Measurements from ENCODE around the gene ARHGEF16. TPM values are rescaled to one million over a fixed set of nuclear protein-coding genes. Genes with fewer than 3 reads are reported as not detected.

The ARHGEF16 gene
- polyA plus RNA-seq, 1 of the 3 experiments (the other 2 are of a cell fraction): 0.18 TPM

- no peak for TF ChIP-seq YY1 (IDR thresholded peaks at IDR 0.05; ENCODE audit: low read depth)
- TF ChIP-seq, protein P1, sequence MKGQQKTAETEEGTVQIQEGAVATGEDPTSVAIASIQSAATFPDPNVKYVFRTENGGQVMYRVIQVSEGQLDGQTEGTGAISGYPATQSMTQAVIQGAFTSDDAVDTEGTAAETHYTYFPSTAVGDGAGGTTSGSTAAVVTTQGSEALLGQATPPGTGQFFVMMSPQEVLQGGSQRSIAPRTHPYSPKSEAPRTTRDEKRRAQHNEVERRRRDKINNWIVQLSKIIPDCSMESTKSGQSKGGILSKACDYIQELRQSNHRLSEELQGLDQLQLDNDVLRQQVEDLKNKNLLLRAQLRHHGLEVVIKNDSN (IDR thresholded peaks at IDR 0.05; ENCODE audit: borderline replicate concordance, low read depth): no peak
- no peak for TF ChIP-seq TAF1 (IDR thresholded peaks at IDR 0.05; ENCODE audit: borderline replicate concordance, low read depth, low read length)
Measured at GRCh38 chr1:3468236-3469103, 14.0 kb downstream of the ARHGEF16 start (continued).

- WGBS (ENCODE audit: low lambda C conversion rate): 45% methylated on average over 4 of the region's 31 CpGs
- Histone ChIP-seq H3K36me3 (replicated peaks in 1 of 2; ENCODE audit: control insufficient read depth in 1 of 2, insufficient read depth in 2 of 2, low read length in 1 of 2) (no peaks in the 10 kb centered on the region), H3K9me2 (no peaks in the 10 kb centered on the region), H3K4me3 (ENCODE audit: low read depth in 2 of 2, low read length in 1 of 2) (no peak overlapping the region), H3K4me2 (no peak overlapping the region), H3F3A (replicated peaks; ENCODE audit: insufficient read depth) (no peaks in the 10 kb centered on the region), H3K9me3 (no peaks in the 10 kb centered on the region), H3K27ac (ENCODE audit: low read depth in 2 of 2, low read length in 1 of 2) (no peak overlapping the region), H3K79me2 (ENCODE audit: insufficient read depth) (no peaks in the 10 kb centered on the region), H4K20me1 (ENCODE audit: insufficient read depth) (no peaks in the 10 kb centered on the region), H3K9ac (no peak overlapping the region), H3K27me3 (ENCODE audit: insufficient read depth) (no peaks in the 10 kb centered on the region), H2AFZ (ENCODE audit: low read depth) (no peak overlapping the region), H3K4me1 (ENCODE audit: control insufficient read depth in 1 of 2, insufficient read depth in 2 of 2, low read depth in 1 of 2, low read length in 1 of 2) (peaks cover 0 to 7% of the 10 kb centered on the region in 2 experiments; a peak in 2 of 4 replicates)
- TF ChIP-seq, protein P1 (IDR thresholded peaks at IDR 0.05; ENCODE audit: borderline replicate concordance, low read depth): no peak
- ChIA-PET CTCF (interaction anchor here (1.3 to 9.4 kb wide), 3 partner anchors 16 to 255 kb away, joined by 3 to 114 read pairs (median 3); partner anchors contain the start of gene ARHGEF16), POLR2A (no interaction called here)
- no peak for DNase-seq
Measured at GRCh38 chr1:3469104-3469848, 14.8 kb downstream of the ARHGEF16 start.

GRCh38 chr1:3469849-3470649 is 15.6 kb downstream of the ARHGEF16 start:
- no peaks in the 10 kb centered on the region for H4K20me1 ChIP-seq (ENCODE audit: insufficient read depth)
- no peaks in the 10 kb centered on the region for H3K9me3 ChIP-seq
- DNase-seq: no peak
- POLR2A ChIA-PET: no interaction called here
- no peak overlapping the region for H3K9ac ChIP-seq
- H3K4me2 ChIP-seq: no peak overlapping the region
- H3F3A ChIP-seq (replicated peaks; ENCODE audit: insufficient read depth): no peaks in the 10 kb centered on the region
- CTCF ChIA-PET: interaction anchor here (1.3 to 9.4 kb wide), 3 partner anchors 17 to 254 kb away, joined by 3 to 114 read pairs (median 3); partner anchors contain the start of gene ARHGEF16
- H3K27ac ChIP-seq (ENCODE audit: low read depth in 2 of 2, low read length in 1 of 2): no peak overlapping the region
- no peaks in the 10 kb centered on the region for H3K9me2 ChIP-seq
- no peaks in the 10 kb centered on the region for H3K36me3 ChIP-seq (replicated peaks in 1 of 2; ENCODE audit: control insufficient read depth in 1 of 2, insufficient read depth in 2 of 2, low read length in 1 of 2)
- H3K4me1 ChIP-seq (ENCODE audit: control insufficient read depth in 1 of 2, insufficient read depth in 2 of 2, low read depth in 1 of 2, low read length in 1 of 2): peaks cover 0 to 7% of the 10 kb centered on the region in 2 experiments; a peak in 2 of 4 replicates
- H2AFZ ChIP-seq (ENCODE audit: low read depth): no peak overlapping the region
- no peak overlapping the region for H3K4me3 ChIP-seq (ENCODE audit: low read depth in 2 of 2, low read length in 1 of 2)
- no peaks in the 10 kb centered on the region for H3K79me2 ChIP-seq (ENCODE audit: insufficient read depth)
- 80% methylated on average over 15 of the region's 17 CpGs for WGBS (ENCODE audit: low lambda C conversion rate)
- no peaks in the 10 kb centered on the region for H3K27me3 ChIP-seq (ENCODE audit: insufficient read depth)
- TF ChIP-seq REST (IDR thresholded peaks at IDR 0.05; ENCODE audit: low read depth, low read length): no peak
- TF ChIP-seq MAX (IDR thresholded peaks at IDR 0.05; ENCODE audit: low read depth): no peak
- no peak for TF ChIP-seq JUND (IDR thresholded peaks at IDR 0.05)
- TF ChIP-seq TEAD4 (IDR thresholded peaks at IDR 0.05; ENCODE audit: borderline replicate concordance, insufficient read depth): no peak
- TF ChIP-seq FOXM1 (IDR thresholded peaks at IDR 0.05; ENCODE audit: low read depth): no peak
- TF ChIP-seq ELF1 (IDR thresholded peaks at IDR 0.05): no peak
- no peak for TF ChIP-seq NFIC (IDR thresholded peaks at IDR 0.05; ENCODE audit: borderline replicate concordance)
- no peak for TF ChIP-seq MEF2A (IDR thresholded peaks at IDR 0.05; ENCODE audit: borderline replicate concordance, low read depth)
- no peak for TF ChIP-seq NRF1 (IDR thresholded peaks at IDR 0.05; ENCODE audit: low read depth, low read length)
- TF ChIP-seq IRF3 (IDR thresholded peaks at IDR 0.05; ENCODE audit: low read depth, low read length): no peak
- TF ChIP-seq FOSL2 (IDR thresholded peaks at IDR 0.05; ENCODE audit: borderline replicate concordance, low read depth): no peak
- no peak for TF ChIP-seq SMC3 (IDR thresholded peaks at IDR 0.05; ENCODE audit: low read depth, low read length)

All from SK-N-SH (cell line).